K562 (cell line): Measurements from ENCODE around the gene SNX33. TPM values are rescaled to one million over a fixed set of nuclear protein-coding genes. Genes with fewer than 3 reads are reported as not detected.

Source experiments
- ETV1 ChIP-seq: fragments of 450-650 bp; conservative IDR thresholded peaks from 2 replicates; pipeline ENCODE4 v1.6.1; 2016; ENCODE audit warnings: missing genetic modification characterization, control low read depth, low read depth, missing compliant biosample characterization
- MAFG ChIP-seq: fragments of 450-650 bp; conservative IDR thresholded peaks from 2 replicates; pipeline ENCODE4 v1.6.1; 2016; ENCODE audit warnings: missing genetic modification characterization, missing compliant biosample characterization
- NCOA4 ChIP-seq: fragments of 450-650 bp; IDR thresholded peaks from 2 replicates; pipeline ENCODE4 v1.6.1; 2018; ENCODE audit warnings: mild to moderate bottlenecking; ENCODE audit not compliant: partially characterized antibody
- NFXL1 ChIP-seq: fragments of 450-650 bp; formaldehyde crosslinking; IDR thresholded peaks from 2 replicates; pipeline ENCODE4 v1.4.0; 2021; ENCODE audit warnings: mild to moderate bottlenecking
- TAL1 ChIP-seq: fragments of 450-650 bp; IDR thresholded peaks from 2 replicates; pipeline ENCODE4 v1.6.1; 2016; ENCODE audit warnings: mild to moderate bottlenecking
- XRCC3 ChIP-seq: fragments of 450-650 bp; IDR thresholded peaks from 2 replicates; pipeline ENCODE4 v1.6.1; 2017; ENCODE audit warnings: mild to moderate bottlenecking, moderate library complexity
- ZNF41 ChIP-seq: fragments of 250-450 bp; sonication (Bioruptor Pico); conservative IDR thresholded peaks from 2 replicates; pipeline ENCODE4 v1.4.0; 2020; ENCODE audit warnings: mild to moderate bottlenecking
- polyA plus RNA-seq, 8 experiments: library from polyadenylated mRNA; depleted of rRNA in 4 of 8; stranded (reverse) in 5 of 8; unstranded in 3 of 8; fragments of >200 nt; fragmentation: Nextera tagmentation in 2 of 8; fragmentation: Illumina TruSeq in 1 of 8; extraction: Ambion mirVana in 2 of 8; extraction: Trizol in 1 of 8; gene quantifications; 2 replicates each; pipeline versions ENCODE4 v1.2.1 to v1.2.3, GENCODE V29; 2011 to 2014; ENCODE audit warnings: inconsistent platforms in 1 of 8, missing spikeins in 1 of 8
- total RNA-seq, 7 experiments: library from RNA; depleted of rRNA in 6 of 7; stranded (reverse); fragments of >200 nt in 6 of 7; fragmentation: Illumina TruSeq in 2 of 7; extraction: Trizol in 2 of 7; gene quantifications; 2 replicates each; pipeline versions ENCODE4 v1.2.1 to v1.2.3, GENCODE V29; 2011 to 2021; ENCODE audit warnings: low replicate concordance in 1 of 7
- TF ChIP-seq, protein P1 (sequence below): fragments of 250-450 bp; sonication (Bioruptor Pico); IDR thresholded peaks from 2 replicates; pipeline ENCODE4 v1.5.0; 2021; ENCODE audit warnings: mild to moderate bottlenecking, moderate library complexity
- TF ChIP-seq, protein P2 (sequence below): sonication (generic); formaldehyde crosslinking; IDR thresholded peaks from 2 replicates; pipeline ENCODE4 v1.8.1; 2022; ENCODE audit warnings: missing genetic modification reagents
- TF ChIP-seq, protein P3 (sequence below): fragments of 450-650 bp; conservative IDR thresholded peaks from 2 replicates; pipeline ENCODE4 v1.6.1; 2016; ENCODE audit warnings: missing genetic modification characterization, low read depth, mild to moderate bottlenecking, control low read depth, missing compliant biosample characterization
- TF ChIP-seq, protein P4 (sequence below): fragments of 150-350 bp; IDR thresholded peaks from 2 replicates; pipeline ENCODE4 v1.6.1; 2014; ENCODE audit warnings: low read depth, mild to moderate bottlenecking, low read length, borderline replicate concordance

SNX33 gene
- total and polyA plus RNA-seq, 9 of the 15 experiments (the other 6 are each of a cell fraction or from before 2014, with no cell fraction given): 1.4 to 14.1 (median 8.2) TPM

DNA sequence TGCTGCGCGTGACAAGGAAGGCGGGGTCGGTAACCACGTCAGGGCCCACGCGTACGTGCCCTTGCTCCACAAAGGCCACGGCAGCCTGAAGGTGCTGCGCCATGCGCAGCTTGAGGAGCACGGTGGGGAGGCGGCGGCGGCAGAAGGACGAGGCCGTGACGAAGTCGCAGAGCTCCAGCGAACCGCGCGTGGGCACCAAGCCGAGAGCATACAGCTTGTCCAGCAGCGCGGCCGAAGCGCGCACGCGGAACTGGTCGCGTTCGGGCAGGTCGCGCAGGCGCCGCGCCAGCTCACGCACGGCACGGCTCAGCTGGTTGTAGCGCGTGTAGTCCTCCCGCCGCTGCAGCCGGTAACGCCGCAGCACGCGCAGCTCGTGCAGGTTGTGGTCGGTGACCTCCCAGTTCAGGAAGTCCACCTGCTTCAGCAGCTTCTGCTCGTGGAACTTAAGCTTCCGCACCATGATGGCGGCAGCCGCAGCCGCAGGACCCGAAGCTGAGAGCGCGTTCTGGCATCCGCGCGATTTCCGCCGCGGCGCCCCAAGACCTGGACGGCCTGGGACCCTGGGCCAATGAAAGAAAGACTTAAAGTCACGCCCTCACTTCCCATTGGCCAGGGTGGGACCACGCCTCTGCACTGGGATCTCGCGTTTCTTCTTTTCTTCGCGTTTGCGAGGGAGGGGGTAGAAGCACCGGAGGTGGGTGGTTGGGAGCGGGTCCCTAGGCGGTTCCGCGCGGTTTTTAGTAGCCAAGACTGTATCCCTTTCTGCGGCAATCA lies 7.8 kb upstream of the SNX33 start, which contains the start of gene IMP3 (continued):
- TF ChIP-seq, protein P1, sequence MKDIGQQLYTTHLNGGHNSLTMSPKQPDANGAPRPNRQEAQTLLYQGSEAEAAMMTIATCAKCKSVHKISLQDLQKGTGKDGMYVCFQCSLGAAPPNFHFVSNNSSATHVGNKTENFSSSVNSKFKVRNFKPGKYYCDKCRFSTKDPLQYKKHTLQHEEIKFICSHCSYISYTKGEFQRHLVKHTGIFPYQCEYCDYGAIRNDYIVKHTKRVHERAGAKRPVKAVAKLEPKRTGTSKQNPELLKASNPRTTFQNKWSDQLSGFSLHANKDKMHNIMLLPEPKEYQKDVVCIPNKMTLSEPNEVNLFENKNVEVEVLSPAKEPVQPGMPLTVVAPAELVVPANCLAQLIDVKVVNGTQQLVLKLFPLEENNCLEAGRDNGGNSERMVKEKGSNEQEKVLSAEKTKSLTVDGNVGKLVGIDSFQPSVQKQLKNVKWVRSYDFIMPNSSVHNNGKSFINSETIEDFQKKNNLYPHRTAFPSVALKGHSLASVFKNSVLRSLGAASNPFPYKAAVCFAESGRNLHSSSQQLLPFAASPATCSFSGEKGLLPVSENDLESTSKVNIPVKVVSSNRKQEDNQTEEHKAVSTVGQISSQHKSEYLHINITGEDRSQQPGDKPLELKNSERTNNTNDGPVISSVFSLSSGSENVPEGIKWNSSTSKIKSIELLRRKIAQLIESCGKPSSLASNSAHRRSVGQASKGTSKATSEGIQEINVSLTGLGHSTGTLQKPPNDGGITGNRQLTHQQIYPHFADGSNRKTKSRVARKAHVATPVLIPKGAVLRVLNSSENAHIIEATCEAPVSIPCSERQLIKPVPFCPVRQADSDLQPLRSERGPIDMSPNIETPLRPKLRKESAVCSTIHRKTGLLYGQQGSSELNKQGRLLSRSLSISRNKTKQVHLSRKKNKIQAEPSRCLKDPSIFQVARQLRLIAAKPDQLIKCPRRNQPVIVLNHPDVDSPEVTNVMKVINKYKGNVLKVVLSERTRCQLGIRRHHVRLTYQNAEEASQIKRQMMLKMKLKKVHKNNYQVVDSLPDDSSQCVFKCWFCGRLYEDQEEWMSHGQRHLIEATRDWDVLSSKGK (CRISPR knock-in tag): no peak
- TF ChIP-seq MAFG: no peak
- TF ChIP-seq, protein P2, sequence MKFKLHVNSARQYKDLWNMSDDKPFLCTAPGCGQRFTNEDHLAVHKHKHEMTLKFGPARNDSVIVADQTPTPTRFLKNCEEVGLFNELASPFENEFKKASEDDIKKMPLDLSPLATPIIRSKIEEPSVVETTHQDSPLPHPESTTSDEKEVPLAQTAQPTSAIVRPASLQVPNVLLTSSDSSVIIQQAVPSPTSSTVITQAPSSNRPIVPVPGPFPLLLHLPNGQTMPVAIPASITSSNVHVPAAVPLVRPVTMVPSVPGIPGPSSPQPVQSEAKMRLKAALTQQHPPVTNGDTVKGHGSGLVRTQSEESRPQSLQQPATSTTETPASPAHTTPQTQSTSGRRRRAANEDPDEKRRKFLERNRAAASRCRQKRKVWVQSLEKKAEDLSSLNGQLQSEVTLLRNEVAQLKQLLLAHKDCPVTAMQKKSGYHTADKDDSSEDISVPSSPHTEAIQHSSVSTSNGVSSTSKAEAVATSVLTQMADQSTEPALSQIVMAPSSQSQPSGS (CRISPR knock-in tag): no peak
- no peak for TF ChIP-seq NFXL1 (CRISPR knock-in tag)
- no peak for TF ChIP-seq ZNF41
- TF ChIP-seq, protein P3, sequence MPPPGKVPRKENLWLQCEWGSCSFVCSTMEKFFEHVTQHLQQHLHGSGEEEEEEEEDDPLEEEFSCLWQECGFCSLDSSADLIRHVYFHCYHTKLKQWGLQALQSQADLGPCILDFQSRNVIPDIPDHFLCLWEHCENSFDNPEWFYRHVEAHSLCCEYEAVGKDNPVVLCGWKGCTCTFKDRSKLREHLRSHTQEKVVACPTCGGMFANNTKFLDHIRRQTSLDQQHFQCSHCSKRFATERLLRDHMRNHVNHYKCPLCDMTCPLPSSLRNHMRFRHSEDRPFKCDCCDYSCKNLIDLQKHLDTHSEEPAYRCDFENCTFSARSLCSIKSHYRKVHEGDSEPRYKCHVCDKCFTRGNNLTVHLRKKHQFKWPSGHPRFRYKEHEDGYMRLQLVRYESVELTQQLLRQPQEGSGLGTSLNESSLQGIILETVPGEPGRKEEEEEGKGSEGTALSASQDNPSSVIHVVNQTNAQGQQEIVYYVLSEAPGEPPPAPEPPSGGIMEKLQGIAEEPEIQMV (tag): no peak
- no peak for TF ChIP-seq TAL1
- TF ChIP-seq XRCC3: no peak
- TF ChIP-seq, protein P4, sequence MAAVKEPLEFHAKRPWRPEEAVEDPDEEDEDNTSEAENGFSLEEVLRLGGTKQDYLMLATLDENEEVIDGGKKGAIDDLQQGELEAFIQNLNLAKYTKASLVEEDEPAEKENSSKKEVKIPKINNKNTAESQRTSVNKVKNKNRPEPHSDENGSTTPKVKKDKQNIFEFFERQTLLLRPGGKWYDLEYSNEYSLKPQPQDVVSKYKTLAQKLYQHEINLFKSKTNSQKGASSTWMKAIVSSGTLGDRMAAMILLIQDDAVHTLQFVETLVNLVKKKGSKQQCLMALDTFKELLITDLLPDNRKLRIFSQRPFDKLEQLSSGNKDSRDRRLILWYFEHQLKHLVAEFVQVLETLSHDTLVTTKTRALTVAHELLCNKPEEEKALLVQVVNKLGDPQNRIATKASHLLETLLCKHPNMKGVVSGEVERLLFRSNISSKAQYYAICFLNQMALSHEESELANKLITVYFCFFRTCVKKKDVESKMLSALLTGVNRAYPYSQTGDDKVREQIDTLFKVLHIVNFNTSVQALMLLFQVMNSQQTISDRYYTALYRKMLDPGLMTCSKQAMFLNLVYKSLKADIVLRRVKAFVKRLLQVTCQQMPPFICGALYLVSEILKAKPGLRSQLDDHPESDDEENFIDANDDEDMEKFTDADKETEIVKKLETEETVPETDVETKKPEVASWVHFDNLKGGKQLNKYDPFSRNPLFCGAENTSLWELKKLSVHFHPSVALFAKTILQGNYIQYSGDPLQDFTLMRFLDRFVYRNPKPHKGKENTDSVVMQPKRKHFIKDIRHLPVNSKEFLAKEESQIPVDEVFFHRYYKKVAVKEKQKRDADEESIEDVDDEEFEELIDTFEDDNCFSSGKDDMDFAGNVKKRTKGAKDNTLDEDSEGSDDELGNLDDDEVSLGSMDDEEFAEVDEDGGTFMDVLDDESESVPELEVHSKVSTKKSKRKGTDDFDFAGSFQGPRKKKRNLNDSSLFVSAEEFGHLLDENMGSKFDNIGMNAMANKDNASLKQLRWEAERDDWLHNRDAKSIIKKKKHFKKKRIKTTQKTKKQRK: no peak
- TF ChIP-seq NCOA4: no peak
- TF ChIP-seq ETV1: no peak; the same call in 1 of the 2 replicates
